Thoracic aorta (tissue), 2 donors: ENCODE results near the gene UNC80. TPM values are rescaled to one million over a fixed set of nuclear protein-coding genes. Genes with fewer than 3 reads are reported as not detected.

ENCODE experiments used
- ATAC-seq: fragments of 150-250 bp; one replicate; pipeline ENCODE4 v1.8.0; 2017; ENCODE audit warnings: low read depth; ENCODE audit not compliant: insufficient number of reproducible peaks, low FRiP score
- DNase-seq: peaks from one replicate; pipeline ENCODE4 v3.0.0-alpha.2; 2020; ENCODE audit warnings: low spot score
- H3K27ac ChIP-seq, 2 donors: fragments of 200-600 bp; sonication (generic); 1 replicate in 1 of 2; 2 replicates in 1 of 2; pipeline ENCODE4 v1.5.1; 2016; ENCODE audit warnings: mild to moderate bottlenecking in 2 of 2, moderate library complexity in 2 of 2
- H3K27me3 ChIP-seq: fragments of 200-600 bp; sonication (generic); replicated peaks from 2 replicates; pipeline ENCODE4 v1.6.0; 2016; ENCODE audit warnings: mild to moderate bottlenecking; ENCODE audit not compliant: insufficient read depth
- H3K36me3 ChIP-seq: fragments of 200-600 bp; sonication (generic); one replicate; pipeline ENCODE4 v1.5.1; 2016
- H3K4me1 ChIP-seq, 2 donors: fragments of 200-600 bp; sonication (generic); 1 replicate in 1 of 2; 2 replicates in 1 of 2; pipeline versions ENCODE4 v1.5.1 to v1.6.0; 2016; ENCODE audit warnings: low read depth in 2 of 2, mild to moderate bottlenecking in 1 of 2; ENCODE audit not compliant: control insufficient read depth in 1 of 2
- H3K4me3 ChIP-seq: fragments of 200-600 bp; sonication (generic); 2 replicates; pipeline ENCODE4 v1.5.1; 2016; ENCODE audit warnings: mild to moderate bottlenecking
- H3K9me3 ChIP-seq: fragments of 200-600 bp; sonication (generic); 2 replicates; pipeline ENCODE4 v1.5.1; 2016
- total RNA-seq, 2 donors: library from RNA; depleted of rRNA; stranded (reverse); fragments of >200 nt; gene quantifications; one replicate each; pipeline versions ENCODE4 v1.1.0 to v1.2.3, GENCODE V29; 2016
- TF ChIP-seq, protein P1 (sequence below): fragments of 200-600 bp; sonication (generic); IDR thresholded peaks from one replicate; pipeline ENCODE4 v1.5.1; 2019; ENCODE audit warnings: antibody characterized with exemption

UNC80 gene
- total RNA-seq, 2 donors from 2014 or later, result not detected

DNA sequence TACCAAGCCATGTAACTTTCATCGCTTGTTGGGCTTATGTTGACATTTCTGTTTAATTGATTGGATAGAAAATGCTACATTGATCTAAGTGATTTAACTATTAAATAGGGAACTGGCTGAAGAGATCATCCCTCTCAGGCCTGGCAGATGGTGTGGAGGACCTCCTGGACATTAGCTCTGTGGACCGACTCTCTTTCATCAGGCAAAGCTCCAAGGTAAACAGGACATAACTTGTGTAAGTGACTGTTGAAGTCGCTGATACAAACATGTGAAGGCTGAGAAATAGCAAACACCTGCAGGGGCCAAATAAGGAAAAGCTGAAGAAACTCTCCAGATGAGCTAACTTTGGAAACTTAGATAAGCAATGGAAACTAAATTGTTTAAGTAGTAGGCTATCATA, 68.8 kb downstream of the UNC80 start:
- Histone ChIP-seq H3K4me1 (no peaks in the 10 kb centered on the region), H3K4me3 (no peak overlapping the region), H3K9me3 (no peaks in the 10 kb centered on the region), H3K27me3 (no peaks in the 10 kb centered on the region), H3K36me3 (no peaks in the 10 kb centered on the region), H3K27ac (no peak overlapping the region)
- TF ChIP-seq, protein P1, sequence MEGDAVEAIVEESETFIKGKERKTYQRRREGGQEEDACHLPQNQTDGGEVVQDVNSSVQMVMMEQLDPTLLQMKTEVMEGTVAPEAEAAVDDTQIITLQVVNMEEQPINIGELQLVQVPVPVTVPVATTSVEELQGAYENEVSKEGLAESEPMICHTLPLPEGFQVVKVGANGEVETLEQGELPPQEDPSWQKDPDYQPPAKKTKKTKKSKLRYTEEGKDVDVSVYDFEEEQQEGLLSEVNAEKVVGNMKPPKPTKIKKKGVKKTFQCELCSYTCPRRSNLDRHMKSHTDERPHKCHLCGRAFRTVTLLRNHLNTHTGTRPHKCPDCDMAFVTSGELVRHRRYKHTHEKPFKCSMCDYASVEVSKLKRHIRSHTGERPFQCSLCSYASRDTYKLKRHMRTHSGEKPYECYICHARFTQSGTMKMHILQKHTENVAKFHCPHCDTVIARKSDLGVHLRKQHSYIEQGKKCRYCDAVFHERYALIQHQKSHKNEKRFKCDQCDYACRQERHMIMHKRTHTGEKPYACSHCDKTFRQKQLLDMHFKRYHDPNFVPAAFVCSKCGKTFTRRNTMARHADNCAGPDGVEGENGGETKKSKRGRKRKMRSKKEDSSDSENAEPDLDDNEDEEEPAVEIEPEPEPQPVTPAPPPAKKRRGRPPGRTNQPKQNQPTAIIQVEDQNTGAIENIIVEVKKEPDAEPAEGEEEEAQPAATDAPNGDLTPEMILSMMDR, result no peak
- ATAC-seq (no peak), DNase-seq (no peak)

DNA sequence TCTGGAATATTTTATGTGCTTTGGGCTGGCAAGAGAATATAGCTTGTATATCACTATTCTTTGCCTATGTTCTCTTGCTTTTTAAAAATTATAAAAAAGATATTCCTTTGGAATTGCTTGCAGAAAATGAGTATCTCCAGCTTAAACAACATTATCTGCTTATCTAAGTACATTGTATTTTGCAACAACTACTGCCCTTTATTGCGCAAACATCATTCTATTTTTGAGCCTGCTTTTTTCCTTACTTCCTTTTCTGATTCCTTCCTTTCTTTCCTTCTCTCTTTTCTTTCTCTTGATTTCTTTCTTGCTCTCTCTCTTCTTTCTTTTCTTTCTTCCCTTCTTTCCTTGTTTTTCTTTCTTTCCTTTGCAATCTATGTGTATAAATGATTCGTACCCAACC, 74.0 kb downstream of the UNC80 start:
- Histone ChIP-seq H3K9me3 (no peaks in the 10 kb centered on the region), H3K27ac (no peak overlapping the region), H3K4me1 (no peaks in the 10 kb centered on the region), H3K36me3 (no peaks in the 10 kb centered on the region), H3K27me3 (no peaks in the 10 kb centered on the region), H3K4me3 (no peak overlapping the region)
- DNase-seq (no peak), ATAC-seq (no peak)
- TF ChIP-seq, protein P1, result no peak

DNA sequence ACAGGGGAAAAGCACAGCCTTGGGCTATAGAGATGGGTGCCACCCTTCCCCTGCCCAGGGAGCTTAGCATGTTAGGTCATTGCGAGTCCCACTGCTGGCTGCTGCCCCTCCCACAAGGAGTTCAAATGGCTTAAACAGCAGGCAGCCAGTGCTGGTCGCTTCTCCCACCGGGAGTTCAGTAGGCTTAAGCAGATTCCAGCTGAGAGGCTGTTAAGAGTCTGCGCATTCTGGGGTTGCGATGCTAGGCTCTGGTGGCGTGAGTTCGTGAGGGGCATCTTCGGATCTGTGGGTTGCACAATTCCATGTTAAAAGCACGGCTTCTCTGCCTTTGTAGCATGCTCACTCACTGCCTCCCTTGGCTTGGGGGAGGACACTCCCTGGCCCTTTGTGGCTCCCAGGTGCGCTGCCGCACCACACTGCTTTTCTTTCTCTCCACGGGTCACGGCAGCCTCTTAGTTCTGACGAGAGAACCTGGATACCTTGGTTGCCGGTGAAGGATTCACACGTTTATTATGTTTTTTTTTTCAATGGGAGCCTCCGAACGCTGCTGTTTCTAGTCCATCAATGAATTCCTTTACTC, 93.2 kb downstream of the UNC80 start:
- Histone ChIP-seq H3K36me3 (no peaks in the 10 kb centered on the region), H3K4me3 (no peak overlapping the region), H3K27me3 (no peaks in the 10 kb centered on the region), H3K4me1 (no peaks in the 10 kb centered on the region), H3K27ac (no peak overlapping the region), H3K9me3 (no peaks in the 10 kb centered on the region)
- no peak for DNase-seq
- ATAC-seq, result no peak
- TF ChIP-seq, protein P1, result no peak

DNA sequence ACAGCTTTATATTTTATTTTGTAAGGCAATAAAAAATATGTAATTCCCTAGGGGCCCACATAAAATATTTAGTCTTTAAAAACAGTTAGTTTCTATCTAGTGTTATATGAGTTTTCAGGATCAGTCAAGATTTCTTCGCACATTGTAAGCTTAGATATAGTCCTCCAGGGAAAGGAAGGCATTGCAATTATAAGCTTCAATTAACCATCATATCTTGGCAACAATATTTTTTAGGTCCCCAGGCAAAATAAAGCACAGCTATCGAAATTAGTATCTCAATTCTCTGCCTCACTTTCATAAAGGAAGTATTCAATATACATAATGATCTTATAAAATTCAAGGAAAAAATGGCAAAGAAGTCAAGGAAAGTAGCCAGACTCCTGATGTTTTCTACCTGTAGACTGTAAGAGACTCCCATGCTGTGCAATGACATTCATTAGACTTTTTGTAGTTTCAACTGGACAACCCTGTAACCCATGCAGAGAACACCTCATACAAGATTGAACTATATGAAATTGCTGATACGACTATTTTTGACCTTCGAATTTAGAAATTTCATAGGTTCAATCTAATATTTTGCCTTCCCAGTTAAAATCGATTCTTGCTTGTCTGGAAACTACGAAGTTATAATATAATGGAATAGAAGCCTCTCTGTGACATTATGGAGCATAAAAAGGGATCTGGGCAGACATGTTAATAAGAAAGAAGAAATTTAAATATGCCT, 96.8 kb downstream of the UNC80 start:
- Histone ChIP-seq H3K4me3 (no peak overlapping the region), H3K36me3 (no peaks in the 10 kb centered on the region), H3K27ac (no peak overlapping the region), H3K4me1 (no peaks in the 10 kb centered on the region), H3K9me3 (no peaks in the 10 kb centered on the region), H3K27me3 (no peaks in the 10 kb centered on the region)
- no peak for DNase-seq
- no peak for ATAC-seq
- TF ChIP-seq, protein P1, result no peak

DNA sequence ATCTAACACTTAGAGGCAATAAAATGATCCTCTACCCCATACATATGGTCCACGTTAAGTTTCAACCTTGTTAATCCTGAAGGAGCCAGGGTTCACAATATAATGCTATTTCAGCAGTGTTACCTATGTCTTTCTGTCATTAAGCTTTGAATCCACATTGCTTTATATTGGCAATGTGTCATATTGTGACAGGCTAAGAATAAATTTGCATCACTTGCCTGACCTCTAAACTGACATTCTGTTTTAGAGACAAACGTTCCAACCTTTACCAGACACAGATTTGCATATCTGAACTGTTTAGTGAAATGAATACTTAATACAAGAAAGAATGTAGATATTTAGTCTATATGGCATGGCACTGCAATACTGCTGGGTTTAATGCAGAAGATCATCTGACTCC, 98.4 kb downstream of the UNC80 start:
- H3K36me3 ChIP-seq, result no peaks in the 10 kb centered on the region

More for the DNA sequence above, 98.4 kb downstream of the UNC80 start:
- no peaks in the 10 kb centered on the region for H3K27me3 ChIP-seq
- DNase-seq (no peak), ATAC-seq (no peak)
- no peak overlapping the region for H3K4me3 ChIP-seq
- no peak overlapping the region for H3K27ac ChIP-seq
- H3K9me3 ChIP-seq, result no peaks in the 10 kb centered on the region
- H3K4me1 ChIP-seq, result no peaks in the 10 kb centered on the region
- TF ChIP-seq, protein P1, result no peak
